HG03439 (cell line): ENCODE results near the gene IQGAP1.
"Not testable (repeated sequence)": the region's sequence is repeated elsewhere in the genome, so short reads cannot be mapped to it uniquely, and the experiment has no call there.

ENCODE experiments used
- ATAC-seq: cut with Tn5 transposase; IDR thresholded peaks from one replicate; pipeline ENCODE4 v1.9.1; 2021; ENCODE audit warnings: mild to moderate bottlenecking, moderate library complexity; ENCODE audit not compliant: unreplicated experiment

Gene IQGAP1

DNA sequence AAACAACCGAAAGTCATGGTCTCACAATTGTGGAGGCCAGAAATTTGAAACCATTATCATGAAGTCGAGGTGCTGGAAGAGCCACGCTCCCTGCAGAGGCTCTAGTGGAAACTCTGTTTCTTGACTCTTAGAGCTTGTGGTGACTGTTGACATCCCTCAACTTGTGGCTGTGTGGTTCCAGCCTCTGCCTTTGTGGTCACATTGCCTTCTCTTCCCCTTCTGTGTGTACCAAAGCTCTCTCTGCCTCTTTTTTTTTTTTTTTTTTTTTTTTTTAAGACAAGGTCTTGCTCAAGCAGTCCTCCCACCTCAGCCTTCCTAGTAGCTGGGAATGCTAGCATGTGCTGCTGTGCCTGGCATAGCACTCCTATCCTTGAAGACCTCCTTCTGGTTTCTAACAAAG is 93.0 kb downstream of the IQGAP1 start:
- no peak for ATAC-seq

- ATAC-seq = no peak
Measured at GRCh38 chr15:90482124-90483011, 94.3 kb downstream of the IQGAP1 start.

DNA sequence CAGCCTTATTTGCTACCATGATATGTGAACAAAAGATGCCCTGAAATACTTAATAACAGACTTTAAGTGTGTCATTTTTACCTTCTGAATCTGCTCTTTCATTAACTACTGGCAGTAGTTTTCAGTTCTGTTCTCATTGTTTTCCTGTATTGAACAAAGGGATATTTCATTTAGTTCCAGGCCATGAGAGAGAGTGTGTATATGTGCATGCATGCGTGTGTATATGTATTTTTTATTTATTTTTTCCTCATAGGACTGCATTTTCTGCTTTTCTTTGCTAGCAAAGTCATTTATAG is 94.9 kb downstream of the IQGAP1 start:
- no peak for ATAC-seq

DNA sequence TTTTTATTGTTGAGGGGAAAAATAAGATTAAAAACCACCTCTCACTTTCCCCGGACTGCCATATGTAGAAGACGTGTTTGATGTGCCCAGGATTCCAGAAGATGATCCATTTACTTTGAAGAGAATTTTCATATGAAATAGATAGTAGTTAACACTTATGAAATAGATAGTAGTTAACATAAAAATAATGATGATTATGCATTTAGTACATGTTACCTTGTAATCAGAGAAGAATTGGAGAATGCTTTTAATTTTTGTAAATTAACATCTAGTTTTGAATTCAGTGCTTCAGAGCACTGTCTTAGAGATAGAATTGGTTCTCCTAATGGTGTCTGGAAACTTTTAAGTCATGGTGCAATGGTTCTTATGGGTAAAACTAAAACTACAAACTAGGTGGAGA is 95.6 kb downstream of the IQGAP1 start:
- ATAC-seq = no peak

DNA sequence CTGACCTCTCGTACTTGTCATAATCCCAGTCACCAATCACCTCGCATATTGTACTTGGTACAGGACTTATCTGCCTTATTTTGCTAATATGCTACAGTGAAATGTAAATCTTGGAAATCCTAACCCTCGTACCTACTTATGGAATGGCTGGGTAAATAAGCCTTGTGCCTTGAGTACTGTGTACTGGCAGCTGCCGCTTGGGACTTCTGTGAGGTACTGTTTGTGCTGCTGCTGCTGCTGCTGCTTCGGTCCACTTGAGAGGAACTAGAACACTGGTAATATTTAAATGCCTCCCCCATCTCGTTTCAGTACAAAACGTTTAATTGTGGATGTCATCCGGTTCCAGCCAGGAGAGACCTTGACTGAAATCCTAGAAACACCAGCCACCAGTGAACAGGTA is 99.1 kb downstream of the IQGAP1 start:
- ATAC-seq = no peak

DNA sequence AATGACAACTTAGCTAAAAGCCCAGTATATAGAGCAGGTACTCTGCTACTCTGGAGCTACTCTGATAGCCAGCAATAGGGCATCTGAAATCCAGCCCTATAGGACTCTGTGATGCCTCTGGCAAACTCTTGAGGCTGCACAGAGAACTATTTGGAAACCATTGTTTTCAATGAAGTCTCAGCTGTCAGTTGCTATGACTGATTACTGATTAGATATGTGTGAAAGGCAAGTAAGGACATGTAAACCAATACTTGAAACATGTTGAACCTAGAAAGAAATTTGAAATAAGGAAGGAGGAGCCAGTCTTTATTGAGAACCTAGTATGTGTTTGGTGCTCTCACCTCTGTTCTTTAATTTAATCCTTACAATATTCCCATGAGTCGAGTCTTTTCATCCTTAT is 101.5 kb downstream of the IQGAP1 start:
- no peak for ATAC-seq

GRCh38 chr15:90489944-90490343 is 101.9 kb downstream of the IQGAP1 start:
- ATAC-seq = no peak

DNA sequence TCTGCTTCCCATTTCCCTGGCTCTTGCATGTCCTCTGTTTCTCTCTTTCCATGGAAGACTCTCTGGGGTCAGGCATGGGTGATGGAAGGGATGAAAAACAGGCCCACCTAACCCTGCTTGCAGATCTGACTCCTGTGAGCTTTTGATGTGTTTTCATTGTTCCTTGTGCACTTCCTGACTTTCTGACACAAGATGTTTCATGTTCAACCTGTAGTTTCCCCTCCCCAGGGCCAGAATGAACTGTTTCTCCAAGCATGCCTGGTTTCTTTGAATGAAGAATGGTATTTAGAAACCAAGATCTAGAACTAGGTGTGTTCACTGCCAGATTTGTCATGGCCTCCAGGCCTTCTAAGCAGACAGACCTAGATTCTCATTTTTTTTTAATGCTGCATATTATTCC is 105.6 kb downstream of the IQGAP1 start:
- no peak for ATAC-seq

DNA sequence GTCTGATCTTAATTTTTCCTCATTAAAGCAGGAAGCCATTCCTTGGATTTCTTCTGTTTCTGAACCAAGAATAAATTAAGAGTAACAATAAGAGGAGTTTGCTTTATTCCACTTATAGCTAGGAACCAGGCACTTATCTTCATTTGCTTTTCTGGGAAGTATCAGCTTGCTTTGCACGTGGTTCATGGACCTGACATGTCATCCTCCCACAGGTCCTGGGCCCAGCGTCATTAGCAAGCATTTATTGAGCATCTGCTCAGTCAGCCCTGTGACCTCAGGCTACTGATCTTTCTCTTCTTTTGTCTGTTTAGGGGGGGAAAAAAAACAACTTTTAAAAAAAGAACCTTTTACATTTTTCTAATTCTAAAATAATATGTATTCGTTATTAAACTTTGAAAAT is 107.0 kb downstream of the IQGAP1 start:
- ATAC-seq = no peak

GRCh38 chr15:90496791-90497190 is 108.7 kb downstream of the IQGAP1 start:
- ATAC-seq = no peak

DNA sequence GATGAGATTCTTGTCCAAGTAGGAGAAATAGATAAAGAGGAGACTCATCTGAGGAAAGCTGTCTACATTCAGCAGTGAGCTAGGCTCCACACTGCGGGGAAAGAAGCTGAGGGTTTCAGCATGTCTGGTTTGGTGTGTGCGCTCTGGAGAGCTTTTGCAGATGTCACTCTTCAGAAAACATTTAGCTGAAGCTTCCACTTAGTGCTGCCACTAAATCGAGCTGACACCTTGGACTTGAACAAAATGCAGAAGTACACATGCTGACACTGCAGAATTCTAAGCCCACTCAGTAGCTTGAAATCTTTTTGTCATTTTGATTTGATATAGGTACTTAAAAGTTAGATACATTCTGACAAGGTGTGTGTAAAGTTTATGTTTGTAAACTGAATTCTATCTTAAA is 109.3 kb downstream of the IQGAP1 start:
- no peak for ATAC-seq

DNA sequence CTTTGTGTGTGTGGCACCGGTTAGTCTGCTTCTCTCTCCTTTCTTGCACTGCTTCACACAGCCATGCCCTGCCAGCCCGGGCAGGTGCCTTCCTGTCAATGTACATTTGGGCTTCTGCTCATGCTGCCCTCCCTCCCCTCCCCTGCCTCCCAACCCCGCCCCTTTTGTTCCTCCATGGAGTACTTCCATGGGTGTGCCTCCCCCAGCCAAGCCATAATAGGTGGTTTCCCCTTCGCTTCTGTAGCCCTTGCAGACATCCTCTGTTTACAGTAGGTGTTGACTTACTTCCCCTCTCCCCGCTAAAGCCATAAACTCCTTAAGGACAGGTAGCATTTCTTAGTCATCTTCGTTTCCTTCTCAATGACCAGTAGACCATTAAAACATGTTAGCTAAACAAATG is 109.9 kb downstream of the IQGAP1 start:
- ATAC-seq = no peak

DNA sequence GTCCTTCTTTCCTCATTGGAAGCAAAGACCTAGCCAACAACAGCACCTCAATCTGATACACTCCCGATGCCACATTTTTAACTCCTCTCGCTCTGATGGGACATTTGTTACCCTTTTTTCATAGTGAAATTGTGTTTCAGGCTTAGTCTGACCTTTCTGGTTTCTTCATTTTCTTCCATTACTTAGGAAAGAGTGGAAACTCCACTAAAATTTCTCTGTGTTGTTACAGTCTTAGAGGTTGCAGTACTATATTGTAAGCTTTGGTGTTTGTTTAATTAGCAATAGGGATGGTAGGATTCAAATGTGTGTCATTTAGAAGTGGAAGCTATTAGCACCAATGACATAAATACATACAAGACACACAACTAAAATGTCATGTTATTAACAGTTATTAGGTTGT is 112.1 kb downstream of the IQGAP1 start:
- no peak for ATAC-seq

- ATAC-seq = no peak
Measured at GRCh38 chr15:90501898-90502297, 113.9 kb downstream of the IQGAP1 start.

DNA sequence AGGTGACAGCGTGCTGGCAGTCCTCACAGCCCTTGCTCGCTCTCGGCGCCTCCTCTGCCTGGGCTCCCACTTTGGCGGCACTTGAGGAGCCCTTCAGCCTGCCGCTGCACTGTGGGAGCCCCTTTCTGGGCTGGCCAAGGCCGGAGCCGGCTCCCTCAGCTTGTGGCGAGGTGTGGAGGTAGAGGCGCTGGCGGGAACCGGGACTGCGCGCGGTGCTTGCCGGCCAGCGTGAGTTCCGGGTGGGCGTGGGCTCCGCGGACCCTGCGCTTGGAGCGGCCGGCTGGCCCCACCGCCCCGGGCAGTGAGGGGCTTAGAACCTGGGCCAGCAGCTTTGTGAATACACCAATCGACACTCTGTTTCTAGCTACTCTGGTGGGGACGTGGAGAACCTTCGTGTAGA is 122.7 kb downstream of the IQGAP1 start:
- not testable (repeated sequence) for ATAC-seq

- ATAC-seq = not testable (repeated sequence)
Measured at GRCh38 chr15:90511211-90511618, 123.2 kb downstream of the IQGAP1 start.

- no peak for ATAC-seq
Measured at GRCh38 chr15:90512276-90512675, 124.2 kb downstream of the IQGAP1 start.

DNA sequence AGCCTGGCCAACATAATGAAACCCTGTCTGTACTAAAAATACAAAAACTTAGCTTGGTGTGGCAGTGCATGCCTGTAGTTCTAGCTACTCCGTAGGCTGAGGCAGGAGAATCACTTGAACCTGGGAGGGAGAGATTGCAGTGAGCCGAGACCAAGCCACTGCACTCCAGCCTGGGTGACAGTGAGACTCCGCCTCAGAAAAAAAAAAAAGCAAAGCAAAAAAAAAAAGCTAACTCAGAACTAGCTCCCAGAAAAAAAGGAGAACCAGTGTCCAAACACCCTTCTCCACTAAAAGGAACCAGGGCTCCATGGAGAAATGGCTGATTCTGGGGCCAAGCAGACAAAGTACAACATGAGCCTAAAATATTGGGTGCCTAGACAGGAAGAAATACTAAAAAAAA is 124.9 kb downstream of the IQGAP1 start:
- ATAC-seq = no peak

DNA sequence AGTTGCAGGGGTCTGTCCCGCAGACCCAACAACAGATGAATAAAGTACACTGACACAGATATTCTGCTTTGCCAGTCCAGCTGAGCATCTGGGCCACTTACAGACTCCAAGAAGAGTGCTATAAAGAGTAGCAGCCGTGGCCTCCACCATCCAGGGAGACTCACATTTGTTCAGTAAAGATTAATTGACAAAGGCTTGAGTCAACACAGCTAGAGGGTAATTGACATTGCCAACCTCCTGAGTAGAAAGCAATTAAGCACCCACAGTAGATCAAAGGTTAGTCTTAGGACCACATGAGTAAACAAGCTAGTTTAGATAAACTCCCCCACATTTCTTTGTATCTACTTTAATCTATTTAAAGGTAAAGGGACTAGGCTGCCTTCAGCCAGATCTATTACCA is 125.4 kb downstream of the IQGAP1 start:
- no peak for ATAC-seq

GRCh38 chr15:90513893-90514292 is 125.9 kb downstream of the IQGAP1 start:
- not testable (repeated sequence) for ATAC-seq

GRCh38 chr15:90519688-90520087 is 131.6 kb downstream of the IQGAP1 start:
- ATAC-seq = no peak

GRCh38 chr15:90520365-90520764 is 132.3 kb downstream of the IQGAP1 start:
- no peak for ATAC-seq

DNA sequence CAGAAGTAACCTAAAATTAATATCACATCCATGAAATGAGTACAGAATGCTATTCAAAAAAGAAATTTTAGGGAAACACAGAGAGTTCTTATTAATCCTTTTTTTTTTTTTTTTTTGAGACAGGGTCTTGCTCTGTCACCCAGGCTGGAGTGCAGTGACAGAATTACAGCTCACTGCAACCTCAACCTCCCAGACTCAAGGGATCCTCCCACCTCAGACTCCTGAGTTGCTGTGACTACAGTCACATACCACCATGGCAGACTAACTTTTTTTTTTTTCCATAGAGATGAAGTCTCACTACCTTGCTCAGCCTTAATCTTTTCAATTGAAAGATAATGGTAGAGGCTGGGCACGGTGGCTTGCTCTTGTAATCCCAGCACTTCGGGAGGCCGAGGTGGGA is 135.3 kb downstream of the IQGAP1 start:
- no peak for ATAC-seq
